ENCODE data around the gene ZNF296.

Gene ZNF296

GRCh38 chr19:45069056-45069455, 7.2 kb downstream of the ZNF296 start:
- no peak for DNase-seq (ENCODE audit: low read depth)
- no peak overlapping the region for H3K4me3 ChIP-seq (ENCODE audit: low read depth, low read length)
- TF ChIP-seq CTCF (IDR thresholded peaks at IDR 0.05; ENCODE audit: insufficient read depth, low read depth, low read length, missing control alignments): no peak

- DNase-seq (ENCODE audit: low read depth): no peak
- TF ChIP-seq CTCF (IDR thresholded peaks at IDR 0.05; ENCODE audit: insufficient read depth, low read depth, low read length, missing control alignments): no peak
- H3K4me3 ChIP-seq (ENCODE audit: low read depth, low read length): no peak overlapping the region
Observed at GRCh38 chr19:45068041-45068440, 8.2 kb downstream of the ZNF296 start.

GRCh38 chr19:45066921-45067661, 9.2 kb downstream of the ZNF296 start:
- no peak for DNase-seq (ENCODE audit: low read depth)
- H3K4me3 ChIP-seq (ENCODE audit: low read depth, low read length): no peak overlapping the region
- no peak for TF ChIP-seq CTCF (IDR thresholded peaks at IDR 0.05; ENCODE audit: insufficient read depth, low read depth, low read length, missing control alignments)

GRCh38 chr19:45063851-45064801, 12.2 kb downstream of the ZNF296 start:
- TF ChIP-seq CTCF (IDR thresholded peaks at IDR 0.05; ENCODE audit: insufficient read depth, low read depth, low read length, missing control alignments): no peak
- no peak for DNase-seq (ENCODE audit: low read depth)
- H3K4me3 ChIP-seq (ENCODE audit: low read depth, low read length): no peak overlapping the region

GRCh38 chr19:45061965-45062364, 14.3 kb downstream of the ZNF296 start:
- TF ChIP-seq CTCF (IDR thresholded peaks at IDR 0.05; ENCODE audit: insufficient read depth, low read depth, low read length, missing control alignments): no peak
- no peak overlapping the region for H3K4me3 ChIP-seq (ENCODE audit: low read depth, low read length)
- no peak for DNase-seq (ENCODE audit: low read depth)

- peak; percentile 94 for TF ChIP-seq CTCF (IDR thresholded peaks at IDR 0.05; ENCODE audit: insufficient read depth, low read depth, low read length, missing control alignments)
- no peak overlapping the region for H3K4me3 ChIP-seq (ENCODE audit: low read depth, low read length)
- DNase-seq (ENCODE audit: low read depth): peak; percentile 91
Observed at GRCh38 chr19:45059258-45059965, 16.9 kb downstream of the ZNF296 start.
